K562 (cell line): Measurements from ENCODE around the gene PPP1R14C. TPM values are rescaled to one million over a fixed set of nuclear protein-coding genes. Genes with fewer than 3 reads are reported as not detected.

ENCODE experiments used
- ATF1 ChIP-seq, 2 experiments: fragments of 450-650 bp in 1 of 2; IDR thresholded peaks; 2 replicates each; pipeline ENCODE4 v1.6.1; 2016; ENCODE audit warnings: missing compliant biosample characterization in 1 of 2, missing genetic modification characterization in 1 of 2
- BRF2 ChIP-seq: IDR thresholded peaks from 3 replicates; pipeline ENCODE4 v1.6.1; 2011; ENCODE audit warnings: borderline replicate concordance, mild to moderate bottlenecking; ENCODE audit not compliant: insufficient read length, insufficient read depth
- CTBP1 ChIP-seq: fragments of 450-650 bp; IDR thresholded peaks from 2 replicates; pipeline ENCODE4 v1.6.1; 2016; ENCODE audit warnings: borderline replicate concordance
- ELF4 ChIP-seq: fragments of 450-650 bp; formaldehyde crosslinking; IDR thresholded peaks from 2 replicates; pipeline ENCODE4 v1.4.0; 2022; ENCODE audit warnings: missing genetic modification characterization
- ESRRA ChIP-seq: fragments of 450-650 bp; IDR thresholded peaks from 2 replicates; pipeline ENCODE4 v1.6.1; 2014; ENCODE audit warnings: low read depth, mild to moderate bottlenecking, moderate library complexity, borderline replicate concordance
- ETV6 ChIP-seq, 3 experiments: fragments of 150-350 bp in 1 of 3; sonication (generic) in 1 of 3; formaldehyde crosslinking in 1 of 3; IDR thresholded peaks; 2 replicates each; pipeline versions ENCODE4 v1.6.1 to v1.8.0; 2014 to 2022; ENCODE audit warnings: borderline replicate concordance in 2 of 3, low read depth in 2 of 3, antibody characterized with exemption in 1 of 3, low read length in 1 of 3, mild to moderate bottlenecking in 1 of 3, missing genetic modification reagents in 1 of 3
- L3MBTL2 ChIP-seq: fragments of 450-650 bp; IDR thresholded peaks from 2 replicates; pipeline ENCODE4 v1.6.1; 2016; ENCODE audit warnings: mild to moderate bottlenecking, moderate library complexity
- MTA3 ChIP-seq: fragments of 450-650 bp; formaldehyde crosslinking; IDR thresholded peaks from 2 replicates; pipeline ENCODE4 v1.6.1; 2017; ENCODE audit warnings: mild to moderate bottlenecking, borderline replicate concordance
- RCOR1 ChIP-seq, 2 experiments: IDR thresholded peaks; 2 replicates each; pipeline ENCODE4 v1.6.1; 2012; ENCODE audit warnings: low read depth in 2 of 2, low read length in 2 of 2, borderline replicate concordance in 1 of 2, improper control_type of control experiment in 1 of 2
- SPI1 ChIP-seq: IDR thresholded peaks from 2 replicates; pipeline ENCODE4 v1.6.1; 2011; ENCODE audit warnings: low read depth, low read length, control low read depth, borderline replicate concordance
- STAG1 ChIP-seq: sonication (generic); formaldehyde crosslinking; IDR thresholded peaks from 2 replicates; pipeline ENCODE4 v1.5.0; 2020; ENCODE audit warnings: missing genetic modification reagents, borderline replicate concordance
- TARDBP ChIP-seq: fragments of 450-650 bp; IDR thresholded peaks from 2 replicates; pipeline ENCODE4 v1.6.1; 2016
- TCFL5 ChIP-seq: fragments of 250-450 bp; sonication (Bioruptor Pico); conservative IDR thresholded peaks from 2 replicates; pipeline ENCODE4 v1.6.1; 2021; ENCODE audit warnings: mild to moderate bottlenecking, moderate library complexity, matching md5 sums
- ZNF696 ChIP-seq: fragments of 250-450 bp; sonication (Bioruptor Pico); conservative IDR thresholded peaks from 2 replicates; pipeline ENCODE4 v1.4.0; 2020; ENCODE audit warnings: mild to moderate bottlenecking, moderate library complexity
- polyA plus RNA-seq, 8 experiments: library from polyadenylated mRNA; depleted of rRNA in 4 of 8; stranded (reverse) in 5 of 8; unstranded in 3 of 8; fragments of >200 nt; fragmentation: Nextera tagmentation in 2 of 8; fragmentation: Illumina TruSeq in 1 of 8; extraction: Ambion mirVana in 2 of 8; extraction: Trizol in 1 of 8; gene quantifications; 2 replicates each; pipeline versions ENCODE4 v1.2.1 to v1.2.3, GENCODE V29; 2011 to 2014; ENCODE audit warnings: inconsistent platforms in 1 of 8, missing spikeins in 1 of 8
- total RNA-seq, 7 experiments: library from RNA; depleted of rRNA in 6 of 7; stranded (reverse); fragments of >200 nt in 6 of 7; fragmentation: Illumina TruSeq in 2 of 7; extraction: Trizol in 2 of 7; gene quantifications; 2 replicates each; pipeline versions ENCODE4 v1.2.1 to v1.2.3, GENCODE V29; 2011 to 2021; ENCODE audit warnings: low replicate concordance in 1 of 7
- TF ChIP-seq, protein P1 (sequence below): fragments of 150-350 bp; conservative IDR thresholded peaks from 2 replicates; pipeline ENCODE4 v1.6.1; 2014; ENCODE audit warnings: low read length
- TF ChIP-seq, protein P2 (sequence below): sonication (generic); formaldehyde crosslinking; IDR thresholded peaks from 2 replicates; pipeline ENCODE4 v1.8.0; 2023; ENCODE audit warnings: mild to moderate bottlenecking, missing genetic modification reagents
- TF ChIP-seq, protein P3 (sequence below): sonication (generic); formaldehyde crosslinking; IDR thresholded peaks from 2 replicates; pipeline ENCODE4 v1.8.1; 2023; ENCODE audit warnings: mild to moderate bottlenecking, missing genetic modification reagents

The PPP1R14C gene
- total and polyA plus RNA-seq, 9 of the 15 experiments (the other 6 are each of a cell fraction or from before 2014, with no cell fraction given): 4.5 to 16.6 (median 11.9) TPM

GRCh38 chr6:150250826-150251225, 108.0 kb downstream of the PPP1R14C start (continued):
- TF ChIP-seq BRF2: no peak
- no peak for TF ChIP-seq ELF4 (CRISPR knock-in tag)
- TF ChIP-seq, protein P1, sequence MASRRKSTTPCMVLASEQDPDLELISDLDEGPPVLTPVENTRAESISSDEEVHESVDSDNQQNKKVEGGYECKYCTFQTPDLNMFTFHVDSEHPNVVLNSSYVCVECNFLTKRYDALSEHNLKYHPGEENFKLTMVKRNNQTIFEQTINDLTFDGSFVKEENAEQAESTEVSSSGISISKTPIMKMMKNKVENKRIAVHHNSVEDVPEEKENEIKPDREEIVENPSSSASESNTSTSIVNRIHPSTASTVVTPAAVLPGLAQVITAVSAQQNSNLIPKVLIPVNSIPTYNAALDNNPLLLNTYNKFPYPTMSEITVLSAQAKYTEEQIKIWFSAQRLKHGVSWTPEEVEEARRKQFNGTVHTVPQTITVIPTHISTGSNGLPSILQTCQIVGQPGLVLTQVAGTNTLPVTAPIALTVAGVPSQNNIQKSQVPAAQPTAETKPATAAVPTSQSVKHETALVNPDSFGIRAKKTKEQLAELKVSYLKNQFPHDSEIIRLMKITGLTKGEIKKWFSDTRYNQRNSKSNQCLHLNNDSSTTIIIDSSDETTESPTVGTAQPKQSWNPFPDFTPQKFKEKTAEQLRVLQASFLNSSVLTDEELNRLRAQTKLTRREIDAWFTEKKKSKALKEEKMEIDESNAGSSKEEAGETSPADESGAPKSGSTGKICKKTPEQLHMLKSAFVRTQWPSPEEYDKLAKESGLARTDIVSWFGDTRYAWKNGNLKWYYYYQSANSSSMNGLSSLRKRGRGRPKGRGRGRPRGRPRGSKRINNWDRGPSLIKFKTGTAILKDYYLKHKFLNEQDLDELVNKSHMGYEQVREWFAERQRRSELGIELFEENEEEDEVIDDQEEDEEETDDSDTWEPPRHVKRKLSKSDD: no peak
- TF ChIP-seq RCOR1 (IDR thresholded peaks at IDR 0.05; ENCODE audit: borderline replicate concordance in 1 of 2, low read depth in 2 of 2, low read length in 2 of 2): no peak
- TF ChIP-seq, protein P2, sequence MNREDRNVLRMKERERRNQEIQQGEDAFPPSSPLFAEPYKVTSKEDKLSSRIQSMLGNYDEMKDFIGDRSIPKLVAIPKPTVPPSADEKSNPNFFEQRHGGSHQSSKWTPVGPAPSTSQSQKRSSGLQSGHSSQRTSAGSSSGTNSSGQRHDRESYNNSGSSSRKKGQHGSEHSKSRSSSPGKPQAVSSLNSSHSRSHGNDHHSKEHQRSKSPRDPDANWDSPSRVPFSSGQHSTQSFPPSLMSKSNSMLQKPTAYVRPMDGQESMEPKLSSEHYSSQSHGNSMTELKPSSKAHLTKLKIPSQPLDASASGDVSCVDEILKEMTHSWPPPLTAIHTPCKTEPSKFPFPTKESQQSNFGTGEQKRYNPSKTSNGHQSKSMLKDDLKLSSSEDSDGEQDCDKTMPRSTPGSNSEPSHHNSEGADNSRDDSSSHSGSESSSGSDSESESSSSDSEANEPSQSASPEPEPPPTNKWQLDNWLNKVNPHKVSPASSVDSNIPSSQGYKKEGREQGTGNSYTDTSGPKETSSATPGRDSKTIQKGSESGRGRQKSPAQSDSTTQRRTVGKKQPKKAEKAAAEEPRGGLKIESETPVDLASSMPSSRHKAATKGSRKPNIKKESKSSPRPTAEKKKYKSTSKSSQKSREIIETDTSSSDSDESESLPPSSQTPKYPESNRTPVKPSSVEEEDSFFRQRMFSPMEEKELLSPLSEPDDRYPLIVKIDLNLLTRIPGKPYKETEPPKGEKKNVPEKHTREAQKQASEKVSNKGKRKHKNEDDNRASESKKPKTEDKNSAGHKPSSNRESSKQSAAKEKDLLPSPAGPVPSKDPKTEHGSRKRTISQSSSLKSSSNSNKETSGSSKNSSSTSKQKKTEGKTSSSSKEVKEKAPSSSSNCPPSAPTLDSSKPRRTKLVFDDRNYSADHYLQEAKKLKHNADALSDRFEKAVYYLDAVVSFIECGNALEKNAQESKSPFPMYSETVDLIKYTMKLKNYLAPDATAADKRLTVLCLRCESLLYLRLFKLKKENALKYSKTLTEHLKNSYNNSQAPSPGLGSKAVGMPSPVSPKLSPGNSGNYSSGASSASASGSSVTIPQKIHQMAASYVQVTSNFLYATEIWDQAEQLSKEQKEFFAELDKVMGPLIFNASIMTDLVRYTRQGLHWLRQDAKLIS (CRISPR knock-in tag): no peak
- no peak for TF ChIP-seq TCFL5 (CRISPR knock-in tag)
- TF ChIP-seq MTA3: no peak
- 0 out of 2 replicates have a peak, but pooled peaks have one; percentile 11 for TF ChIP-seq L3MBTL2
- no peak for TF ChIP-seq ESRRA
- TF ChIP-seq TARDBP: no peak
- TF ChIP-seq ETV6 (IDR thresholded peaks at IDR 0.05; ENCODE audit: borderline replicate concordance in 1 of 2, low read depth in 2 of 2, low read length in 1 of 2): no peak
- TF ChIP-seq ETV6 (CRISPR knock-in tag; IDR thresholded peaks at IDR 0.05; ENCODE audit: borderline replicate concordance): no peak
- peak; percentile 45; the same call in 1 of the 2 replicates for TF ChIP-seq SPI1
- TF ChIP-seq ZNF696 (CRISPR knock-in tag): no peak
- TF ChIP-seq STAG1 (CRISPR knock-in tag): no peak
- TF ChIP-seq, protein P3, sequence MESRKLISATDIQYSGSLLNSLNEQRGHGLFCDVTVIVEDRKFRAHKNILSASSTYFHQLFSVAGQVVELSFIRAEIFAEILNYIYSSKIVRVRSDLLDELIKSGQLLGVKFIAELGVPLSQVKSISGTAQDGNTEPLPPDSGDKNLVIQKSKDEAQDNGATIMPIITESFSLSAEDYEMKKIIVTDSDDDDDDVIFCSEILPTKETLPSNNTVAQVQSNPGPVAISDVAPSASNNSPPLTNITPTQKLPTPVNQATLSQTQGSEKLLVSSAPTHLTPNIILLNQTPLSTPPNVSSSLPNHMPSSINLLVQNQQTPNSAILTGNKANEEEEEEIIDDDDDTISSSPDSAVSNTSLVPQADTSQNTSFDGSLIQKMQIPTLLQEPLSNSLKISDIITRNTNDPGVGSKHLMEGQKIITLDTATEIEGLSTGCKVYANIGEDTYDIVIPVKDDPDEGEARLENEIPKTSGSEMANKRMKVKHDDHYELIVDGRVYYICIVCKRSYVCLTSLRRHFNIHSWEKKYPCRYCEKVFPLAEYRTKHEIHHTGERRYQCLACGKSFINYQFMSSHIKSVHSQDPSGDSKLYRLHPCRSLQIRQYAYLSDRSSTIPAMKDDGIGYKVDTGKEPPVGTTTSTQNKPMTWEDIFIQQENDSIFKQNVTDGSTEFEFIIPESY (CRISPR knock-in tag): no peak
- TF ChIP-seq CTBP1: peak; percentile 61; the same call in 1 of the 2 replicates
- no peak for TF ChIP-seq ATF1 (CRISPR knock-in tag; IDR thresholded peaks at IDR 0.05)
- no peak for TF ChIP-seq ATF1 (tag; IDR thresholded peaks at IDR 0.05)
